Esophagus muscularis mucosa (tissue), 4 donors: Measurements from ENCODE around the gene CEBPZOS. TPM values are rescaled to one million over a fixed set of nuclear protein-coding genes. Genes with fewer than 3 reads are reported as not detected.
A peak's percentile ranks its signal among the peaks of the same experiment; 100 is the strongest.
"Not testable (repeated sequence)": the region's sequence is repeated elsewhere in the genome, so short reads cannot be mapped to it uniquely, and the experiment has no call there.

Source experiments
- DNase-seq: peaks from one replicate; pipeline ENCODE4 v3.0.0-alpha.2; 2017; ENCODE audit errors: extremely low spot score
- H3K27ac ChIP-seq, 4 donors: fragments of 200-600 bp; sonication (generic); replicated peaks in 1 of 4; 1 replicate in 3 of 4; 2 replicates in 1 of 4; pipeline ENCODE4 v1.5.1; 2016 to 2019; ENCODE audit warnings: mild to moderate bottlenecking in 1 of 4
- H3K27me3 ChIP-seq, 4 donors: fragments of 200-600 bp; sonication (generic); one replicate each; pipeline versions ENCODE4 v1.5.1 to v1.6.0; 2016 to 2019
- H3K36me3 ChIP-seq, 4 donors: fragments of 200-600 bp; sonication (generic); one replicate each; pipeline ENCODE4 v1.5.1; 2016 to 2019
- H3K4me1 ChIP-seq, 4 donors: fragments of 200-600 bp; sonication (generic); one replicate each; pipeline ENCODE4 v1.5.1; 2016 to 2019
- H3K4me3 ChIP-seq, 4 donors: fragments of 200-600 bp; sonication (generic); 1 replicate in 2 of 4; 2 replicates in 2 of 4; pipeline ENCODE4 v1.5.1; 2016 to 2019; ENCODE audit warnings: mild to moderate bottlenecking in 4 of 4, moderate library complexity in 1 of 4
- H3K9me3 ChIP-seq, 4 donors: fragments of 200-600 bp; sonication (generic); 1 replicate in 3 of 4; 2 replicates in 1 of 4; pipeline ENCODE4 v1.5.1; 2016 to 2019
- EP300 ChIP-seq: sonication (generic); formaldehyde crosslinking; IDR thresholded peaks from one replicate; pipeline ENCODE4 v1.6.1; 2017; ENCODE audit warnings: antibody characterized with exemption
- POLR2A ChIP-seq: fragments of 450-650 bp; IDR thresholded peaks from one replicate; pipeline ENCODE4 v1.6.1; 2017; ENCODE audit warnings: antibody characterized with exemption, moderate library complexity, mild to moderate bottlenecking, low read depth
- POLR2AphosphoS5 ChIP-seq, 2 donors: sonication (generic); formaldehyde crosslinking; IDR thresholded peaks; one replicate each; pipeline ENCODE4 v1.6.1; 2017; ENCODE audit warnings: antibody characterized with exemption in 2 of 2
- WGBS: methylation state at CpG from one replicate; pipeline ENCODE4 v1.1.5; 2018; 5-methylcytosine and 5-hydroxymethylcytosine counted together
- intact Hi-C: fragments of 100-400 bp; cut with DNase I; formaldehyde crosslinking; loops from one replicate; pipeline ENCODE4 v1.15.1; 2023
- total RNA-seq, 4 donors: library from RNA; depleted of rRNA; stranded (reverse); fragments of >200 nt; gene quantifications; one replicate each; pipeline versions ENCODE4 v1.1.0 to v1.2.1, GENCODE V29; 2016
- TF ChIP-seq, protein P1 (sequence below), 3 experiments: fragments of 200-600 bp in 2 of 3; fragments of 450-650 bp in 1 of 3; sonication (generic) in 2 of 3; IDR thresholded peaks; one replicate each; pipeline ENCODE4 v1.5.1; 2017 to 2019; ENCODE audit warnings: antibody characterized with exemption in 3 of 3, mild to moderate bottlenecking in 2 of 3, moderate library complexity in 1 of 3

Gene CEBPZOS
- total RNA-seq, 4 donors from 2014 or later, result 25.2 to 31.6 (median 28.2) TPM

DNA sequence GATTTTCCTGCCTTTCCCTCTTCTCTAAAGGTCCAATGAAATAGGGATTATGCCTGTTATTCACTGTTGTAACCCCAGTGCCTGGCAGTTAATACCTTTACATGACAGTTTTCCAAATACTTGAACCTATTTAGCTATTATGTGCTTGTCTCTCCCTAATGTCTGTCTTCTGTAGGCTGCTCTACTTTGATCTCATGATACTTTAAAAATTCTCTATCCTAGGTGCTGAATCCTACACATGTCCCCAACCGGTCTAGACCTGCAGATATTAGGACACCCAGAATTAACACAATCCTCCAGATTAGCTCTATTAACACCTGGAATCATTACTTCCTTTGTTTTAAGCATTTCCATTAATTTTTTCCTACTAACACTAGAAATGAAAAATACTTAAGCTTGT lies 27.8 kb downstream of the CEBPZOS start:
- TF ChIP-seq, protein P1, sequence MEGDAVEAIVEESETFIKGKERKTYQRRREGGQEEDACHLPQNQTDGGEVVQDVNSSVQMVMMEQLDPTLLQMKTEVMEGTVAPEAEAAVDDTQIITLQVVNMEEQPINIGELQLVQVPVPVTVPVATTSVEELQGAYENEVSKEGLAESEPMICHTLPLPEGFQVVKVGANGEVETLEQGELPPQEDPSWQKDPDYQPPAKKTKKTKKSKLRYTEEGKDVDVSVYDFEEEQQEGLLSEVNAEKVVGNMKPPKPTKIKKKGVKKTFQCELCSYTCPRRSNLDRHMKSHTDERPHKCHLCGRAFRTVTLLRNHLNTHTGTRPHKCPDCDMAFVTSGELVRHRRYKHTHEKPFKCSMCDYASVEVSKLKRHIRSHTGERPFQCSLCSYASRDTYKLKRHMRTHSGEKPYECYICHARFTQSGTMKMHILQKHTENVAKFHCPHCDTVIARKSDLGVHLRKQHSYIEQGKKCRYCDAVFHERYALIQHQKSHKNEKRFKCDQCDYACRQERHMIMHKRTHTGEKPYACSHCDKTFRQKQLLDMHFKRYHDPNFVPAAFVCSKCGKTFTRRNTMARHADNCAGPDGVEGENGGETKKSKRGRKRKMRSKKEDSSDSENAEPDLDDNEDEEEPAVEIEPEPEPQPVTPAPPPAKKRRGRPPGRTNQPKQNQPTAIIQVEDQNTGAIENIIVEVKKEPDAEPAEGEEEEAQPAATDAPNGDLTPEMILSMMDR (IDR thresholded peaks at IDR 0.05), result no peak
- TF ChIP-seq EP300 (no peak), POLR2A (no peak), POLR2AphosphoS5 (IDR thresholded peaks at IDR 0.05) (no peak)
- no peak for DNase-seq
- no peak overlapping the region for H3K27ac ChIP-seq
- no peaks in the 10 kb centered on the region for H3K9me3 ChIP-seq
- H3K4me3 ChIP-seq, result no peak overlapping the region
- WGBS, result 97% methylated on average over 1 of the region's 1 CpG
- peaks cover 2 to 20% (median 15%) of the 10 kb centered on the region in 4 donors for H3K4me1 ChIP-seq
- intact Hi-C loops, result no loop called here
- no peaks in the 10 kb centered on the region for H3K27me3 ChIP-seq
- H3K36me3 ChIP-seq, result peaks cover 35 to 66% (median 50%) of the 10 kb centered on the region in 4 donors

DNA sequence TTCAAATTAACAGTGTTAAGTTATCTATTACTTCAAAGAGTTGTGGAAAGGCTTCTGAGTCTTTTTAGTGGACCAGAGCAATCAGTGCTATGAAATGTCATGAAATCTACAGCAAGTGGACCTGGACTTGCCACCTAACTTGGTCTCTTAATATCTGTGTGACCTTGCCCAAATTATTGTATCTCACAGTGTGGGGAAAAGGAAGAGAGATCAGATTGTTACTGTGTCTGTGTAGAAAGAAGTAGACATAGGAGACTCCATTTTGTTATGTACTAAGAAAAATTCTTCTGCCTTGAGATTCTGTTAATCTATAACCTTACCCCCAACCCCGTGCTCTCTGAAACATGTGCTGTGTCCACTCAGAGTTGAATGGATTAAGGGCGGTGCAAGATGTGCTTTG lies 28.8 kb downstream of the CEBPZOS start:
- intact Hi-C loops, DNase-seq, H3K9me3 ChIP-seq, H3K27me3 ChIP-seq, H3K27ac ChIP-seq, H3K4me3 ChIP-seq: not testable (repeated sequence)
- WGBS, result 67% methylated on average over 1 of the region's 2 CpGs
- Histone ChIP-seq H3K4me1 (peaks cover 10 to 30% (median 25%) of the 10 kb centered on the region in 4 donors), H3K36me3 (peaks cover 30 to 56% (median 44%) of the 10 kb centered on the region in 4 donors)

DNA sequence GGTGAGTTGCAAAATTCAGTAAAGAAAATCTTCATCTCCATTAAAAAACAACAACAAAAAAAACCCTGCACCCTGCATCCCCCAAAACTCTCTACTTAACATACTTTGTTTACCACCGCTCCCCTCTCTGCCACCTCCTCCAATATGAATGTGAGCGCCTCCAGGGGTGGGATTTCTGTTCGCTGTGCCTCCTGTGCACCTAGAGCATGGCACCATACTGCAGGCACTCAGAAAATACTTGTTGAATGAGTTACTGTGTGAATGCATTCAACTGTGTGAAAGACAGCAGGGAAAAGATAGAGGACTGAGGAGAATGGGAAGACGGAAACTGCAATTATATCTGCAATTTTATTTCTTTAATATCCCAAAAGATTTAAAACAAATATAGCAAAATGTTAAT lies 30.6 kb downstream of the CEBPZOS start:
- H3K4me1 ChIP-seq, result peaks cover 16 to 37% (median 32%) of the 10 kb centered on the region in 4 donors
- H3K36me3 ChIP-seq, result peaks cover 18 to 38% (median 29%) of the 10 kb centered on the region in 4 donors
- WGBS, result 100% methylated on average over 4 of the region's 4 CpGs
- H3K9me3 ChIP-seq, result no peaks in the 10 kb centered on the region
- H3K4me3 ChIP-seq, result no peak overlapping the region
- H3K27ac ChIP-seq, result no peak overlapping the region
- intact Hi-C loops, result no loop called here
- no peak for TF ChIP-seq POLR2AphosphoS5 (IDR thresholded peaks at IDR 0.05)
- no peak for TF ChIP-seq POLR2A
- TF ChIP-seq, protein P1 (IDR thresholded peaks at IDR 0.05), result no peak
- no peak for TF ChIP-seq EP300
- no peak for DNase-seq
- H3K27me3 ChIP-seq, result no peaks in the 10 kb centered on the region

DNA sequence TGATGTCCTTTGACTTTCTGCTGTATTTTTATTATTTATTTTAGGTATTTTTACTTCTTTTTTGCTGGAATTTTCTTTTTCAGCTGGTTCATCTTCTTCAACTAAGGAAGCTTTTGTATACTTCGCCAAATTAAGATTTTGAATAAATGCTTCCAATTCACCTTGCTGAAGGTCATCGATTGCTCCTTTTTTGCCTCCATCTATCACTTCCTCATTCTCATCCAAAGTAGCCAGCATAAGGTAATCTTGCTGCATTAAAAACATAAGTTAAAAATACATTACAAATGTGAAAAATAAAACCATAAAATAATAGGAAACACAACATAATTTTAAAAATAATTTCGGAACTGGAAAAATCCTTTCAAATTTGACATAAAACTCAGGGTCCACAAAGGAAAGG lies 32.5 kb downstream of the CEBPZOS start:
- Histone ChIP-seq H3K4me3 (no peak overlapping the region), H3K9me3 (no peaks in the 10 kb centered on the region), H3K4me1 (peaks cover 26 to 53% (median 44%) of the 10 kb centered on the region in 4 donors), H3K27me3 (no peaks in the 10 kb centered on the region), H3K36me3 (peaks cover 15 to 22% (median 18%) of the 10 kb centered on the region in 4 donors), H3K27ac (no peak overlapping the region)
- no peak for DNase-seq
- TF ChIP-seq EP300, result no peak
- TF ChIP-seq, protein P1 (IDR thresholded peaks at IDR 0.05), result no peak
- no peak for TF ChIP-seq POLR2AphosphoS5 (IDR thresholded peaks at IDR 0.05)
- TF ChIP-seq POLR2A, result no peak
- intact Hi-C loops, result no loop called here
- WGBS, result 96% methylated on average over 3 of the region's 3 CpGs

DNA sequence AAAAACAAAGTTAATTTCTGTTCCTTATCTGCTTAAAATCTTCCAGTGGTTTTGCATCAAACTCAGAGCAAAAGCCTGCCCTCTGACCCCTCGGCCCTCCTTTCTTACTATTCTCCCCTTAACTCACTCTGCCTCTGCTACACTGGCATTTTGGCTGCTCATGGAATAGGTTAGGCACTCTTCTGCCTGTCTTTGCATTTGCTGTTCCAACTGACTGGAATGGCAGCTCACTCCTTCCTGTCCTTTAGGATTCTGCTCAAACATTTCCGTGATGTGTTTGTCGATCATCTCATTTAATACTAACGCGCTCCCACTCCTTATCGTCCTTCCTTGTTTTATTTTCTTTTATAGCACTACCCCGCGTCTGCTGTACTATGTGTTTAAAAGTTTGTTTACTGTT lies 34.3 kb downstream of the CEBPZOS start:
- TF ChIP-seq, protein P1 (IDR thresholded peaks at IDR 0.05), result no peak
- no peak for TF ChIP-seq POLR2A
- TF ChIP-seq POLR2AphosphoS5 (IDR thresholded peaks at IDR 0.05), result no peak
- no peak for TF ChIP-seq EP300
- peaks cover 15 to 22% (median 18%) of the 10 kb centered on the region in 4 donors for H3K36me3 ChIP-seq
- 2% methylated on average over 8 of the region's 8 CpGs for WGBS
- H3K27ac ChIP-seq, result peak overlapping the region; percentile 89 to 95 (median 94)
- H3K4me3 ChIP-seq, result peak overlapping the region; percentile 85 to 96 (median 91)
- intact Hi-C loops, result loop anchor here (5.0 kb wide), 3 partner anchors 33 to 92 kb away; partner anchors contain the start of genes CEBPZOS, EIF2AK2 and PRKD3
- H3K9me3 ChIP-seq, result no peaks in the 10 kb centered on the region
- no peaks in the 10 kb centered on the region for H3K27me3 ChIP-seq
- DNase-seq, result no peak
- H3K4me1 ChIP-seq, result peaks cover 24 to 53% (median 44%) of the 10 kb centered on the region in 4 donors
